K562 (cell line): ENCODE measurements around the gene GPR42. TPM values are rescaled to one million over a fixed set of nuclear protein-coding genes. Genes with fewer than 3 reads are reported as not detected.

Experiments
- ARID1B ChIP-seq: fragments of 450-650 bp; IDR thresholded peaks from 2 replicates; pipeline ENCODE4 v1.6.1; 2016; ENCODE audit warnings: antibody characterized with exemption, mild to moderate bottlenecking, inconsistent platforms
- EGR1 ChIP-seq: fragments of 450-650 bp; conservative IDR thresholded peaks from 2 replicates; pipeline ENCODE4 v1.6.1; 2017; ENCODE audit warnings: mild to moderate bottlenecking
- EZH2 ChIP-seq: IDR thresholded peaks from 2 replicates; pipeline ENCODE4 v1.6.1; 2012; ENCODE audit warnings: low read depth, mild to moderate bottlenecking, inconsistent platforms, low read length, borderline replicate concordance
- GTF2E2 ChIP-seq: fragments of 200-800 bp; sonication (Bioruptor generic); IDR thresholded peaks from 2 replicates; pipeline ENCODE4 v1.6.1; 2016; ENCODE audit warnings: missing genetic modification characterization, missing compliant biosample characterization
- HNRNPK ChIP-seq: fragments of 200-400 bp; formaldehyde crosslinking; IDR thresholded peaks from one replicate; pipeline ENCODE4 v1.6.1; 2018; ENCODE audit warnings: mild to moderate bottlenecking, low read depth, low read length; ENCODE audit not compliant: poor library complexity, severe bottlenecking
- MEF2A ChIP-seq: IDR thresholded peaks from 2 replicates; pipeline ENCODE4 v1.6.1; 2011; ENCODE audit warnings: low read depth, mild to moderate bottlenecking, low read length, moderate library complexity; ENCODE audit not compliant: control insufficient read depth
- NCOA1 ChIP-seq: fragments of 450-650 bp; IDR thresholded peaks from 2 replicates; pipeline ENCODE4 v1.6.1; 2016; ENCODE audit warnings: low read depth
- ZBTB33 ChIP-seq: sonication (generic); formaldehyde crosslinking; IDR thresholded peaks from 2 replicates; pipeline ENCODE4 v1.8.1; 2023; ENCODE audit warnings: mild to moderate bottlenecking, missing genetic modification reagents
- ZC3H8 ChIP-seq: fragments of 450-650 bp; IDR thresholded peaks from 2 replicates; pipeline ENCODE4 v1.6.1; 2017
- ZNF347 ChIP-seq: fragments of 450-650 bp; formaldehyde crosslinking; IDR thresholded peaks from 2 replicates; pipeline ENCODE4 v1.4.0; 2020; ENCODE audit warnings: low read depth, mild to moderate bottlenecking, moderate library complexity
- ZNF561 ChIP-seq: fragments of 450-650 bp; formaldehyde crosslinking; conservative IDR thresholded peaks from 2 replicates; pipeline ENCODE4 v1.4.0; 2020; ENCODE audit warnings: mild to moderate bottlenecking, moderate library complexity
- polyA plus RNA-seq, 8 experiments: library from polyadenylated mRNA; depleted of rRNA in 4 of 8; stranded (reverse) in 5 of 8; unstranded in 3 of 8; fragments of >200 nt; fragmentation: Nextera tagmentation in 2 of 8; fragmentation: Illumina TruSeq in 1 of 8; extraction: Ambion mirVana in 2 of 8; extraction: Trizol in 1 of 8; gene quantifications; 2 replicates each; pipeline versions ENCODE4 v1.2.1 to v1.2.3, GENCODE V29; 2011 to 2014; ENCODE audit warnings: inconsistent platforms in 1 of 8, missing spikeins in 1 of 8
- total RNA-seq, 7 experiments: library from RNA; depleted of rRNA in 6 of 7; stranded (reverse); fragments of >200 nt in 6 of 7; fragmentation: Illumina TruSeq in 2 of 7; extraction: Trizol in 2 of 7; gene quantifications; 2 replicates each; pipeline versions ENCODE4 v1.2.1 to v1.2.3, GENCODE V29; 2011 to 2021; ENCODE audit warnings: low replicate concordance in 1 of 7
- TF ChIP-seq, protein P1 (sequence below): fragments of 200-800 bp; sonication (Bioruptor generic); IDR thresholded peaks from 2 replicates; pipeline ENCODE4 v1.6.1; 2017; ENCODE audit warnings: missing genetic modification characterization, missing compliant biosample characterization
- TF ChIP-seq, protein P2 (sequence below): sonication (generic); formaldehyde crosslinking; IDR thresholded peaks from 2 replicates; pipeline ENCODE4 v1.8.0; 2022; ENCODE audit warnings: missing genetic modification reagents, mild to moderate bottlenecking, borderline replicate concordance
- TF ChIP-seq, protein P3 (sequence below): IDR thresholded peaks from 3 replicates; pipeline ENCODE4 v1.6.1; 2011; ENCODE audit warnings: borderline replicate concordance, mild to moderate bottlenecking; ENCODE audit not compliant: insufficient read length, insufficient read depth
- TF ChIP-seq, protein P4 (sequence below): IDR thresholded peaks from 2 replicates; pipeline ENCODE4 v1.6.1; 2011; ENCODE audit warnings: borderline replicate concordance, low read depth, mild to moderate bottlenecking, moderate library complexity, low read length; ENCODE audit not compliant: insufficient read depth, poor library complexity, severe bottlenecking

The GPR42 gene
- total and polyA plus RNA-seq, 9 of the 15 experiments (the other 6 are each of a cell fraction or from before 2014, with no cell fraction given), result not detected

- TF ChIP-seq MEF2A, result no peak
- peak; percentile 87 for TF ChIP-seq ARID1B
- no peak for TF ChIP-seq ZNF347
- no peak for TF ChIP-seq ZBTB33
- no peak for TF ChIP-seq HNRNPK
- 0 out of 2 replicates have a peak, but pooled peaks have one; percentile 46 for TF ChIP-seq NCOA1
- no peak for TF ChIP-seq EZH2
- TF ChIP-seq, protein P1, sequence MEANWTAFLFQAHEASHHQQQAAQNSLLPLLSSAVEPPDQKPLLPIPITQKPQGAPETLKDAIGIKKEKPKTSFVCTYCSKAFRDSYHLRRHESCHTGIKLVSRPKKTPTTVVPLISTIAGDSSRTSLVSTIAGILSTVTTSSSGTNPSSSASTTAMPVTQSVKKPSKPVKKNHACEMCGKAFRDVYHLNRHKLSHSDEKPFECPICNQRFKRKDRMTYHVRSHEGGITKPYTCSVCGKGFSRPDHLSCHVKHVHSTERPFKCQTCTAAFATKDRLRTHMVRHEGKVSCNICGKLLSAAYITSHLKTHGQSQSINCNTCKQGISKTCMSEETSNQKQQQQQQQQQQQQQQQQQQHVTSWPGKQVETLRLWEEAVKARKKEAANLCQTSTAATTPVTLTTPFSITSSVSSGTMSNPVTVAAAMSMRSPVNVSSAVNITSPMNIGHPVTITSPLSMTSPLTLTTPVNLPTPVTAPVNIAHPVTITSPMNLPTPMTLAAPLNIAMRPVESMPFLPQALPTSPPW (CRISPR knock-in tag), result peak; percentile 41; the same call in 1 of the 2 replicates
- TF ChIP-seq, protein P2, sequence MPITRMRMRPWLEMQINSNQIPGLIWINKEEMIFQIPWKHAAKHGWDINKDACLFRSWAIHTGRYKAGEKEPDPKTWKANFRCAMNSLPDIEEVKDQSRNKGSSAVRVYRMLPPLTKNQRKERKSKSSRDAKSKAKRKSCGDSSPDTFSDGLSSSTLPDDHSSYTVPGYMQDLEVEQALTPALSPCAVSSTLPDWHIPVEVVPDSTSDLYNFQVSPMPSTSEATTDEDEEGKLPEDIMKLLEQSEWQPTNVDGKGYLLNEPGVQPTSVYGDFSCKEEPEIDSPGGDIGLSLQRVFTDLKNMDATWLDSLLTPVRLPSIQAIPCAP (CRISPR knock-in tag), result no peak
- TF ChIP-seq, protein P3, sequence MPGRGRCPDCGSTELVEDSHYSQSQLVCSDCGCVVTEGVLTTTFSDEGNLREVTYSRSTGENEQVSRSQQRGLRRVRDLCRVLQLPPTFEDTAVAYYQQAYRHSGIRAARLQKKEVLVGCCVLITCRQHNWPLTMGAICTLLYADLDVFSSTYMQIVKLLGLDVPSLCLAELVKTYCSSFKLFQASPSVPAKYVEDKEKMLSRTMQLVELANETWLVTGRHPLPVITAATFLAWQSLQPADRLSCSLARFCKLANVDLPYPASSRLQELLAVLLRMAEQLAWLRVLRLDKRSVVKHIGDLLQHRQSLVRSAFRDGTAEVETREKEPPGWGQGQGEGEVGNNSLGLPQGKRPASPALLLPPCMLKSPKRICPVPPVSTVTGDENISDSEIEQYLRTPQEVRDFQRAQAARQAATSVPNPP, result no peak
- TF ChIP-seq EGR1, result no peak
- TF ChIP-seq, protein P4, sequence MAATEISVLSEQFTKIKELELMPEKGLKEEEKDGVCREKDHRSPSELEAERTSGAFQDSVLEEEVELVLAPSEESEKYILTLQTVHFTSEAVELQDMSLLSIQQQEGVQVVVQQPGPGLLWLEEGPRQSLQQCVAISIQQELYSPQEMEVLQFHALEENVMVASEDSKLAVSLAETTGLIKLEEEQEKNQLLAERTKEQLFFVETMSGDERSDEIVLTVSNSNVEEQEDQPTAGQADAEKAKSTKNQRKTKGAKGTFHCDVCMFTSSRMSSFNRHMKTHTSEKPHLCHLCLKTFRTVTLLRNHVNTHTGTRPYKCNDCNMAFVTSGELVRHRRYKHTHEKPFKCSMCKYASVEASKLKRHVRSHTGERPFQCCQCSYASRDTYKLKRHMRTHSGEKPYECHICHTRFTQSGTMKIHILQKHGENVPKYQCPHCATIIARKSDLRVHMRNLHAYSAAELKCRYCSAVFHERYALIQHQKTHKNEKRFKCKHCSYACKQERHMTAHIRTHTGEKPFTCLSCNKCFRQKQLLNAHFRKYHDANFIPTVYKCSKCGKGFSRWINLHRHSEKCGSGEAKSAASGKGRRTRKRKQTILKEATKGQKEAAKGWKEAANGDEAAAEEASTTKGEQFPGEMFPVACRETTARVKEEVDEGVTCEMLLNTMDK, result no peak
- TF ChIP-seq GTF2E2 (tag), result no peak
- no peak for TF ChIP-seq ZC3H8
- no peak for TF ChIP-seq ZNF561 (CRISPR knock-in tag)
Measured at GRCh38 chr19:35389192-35389861, 18.5 kb downstream of the GPR42 start (continued).
